Activated naive CD4-positive, alpha-beta T cell treated with anti-CD3 and anti-CD28 coated beads, Interleukin-2, amount 50 U/mL, for 72 hours (primary cell): Measurements from ENCODE around the gene RNF167. TPM values are rescaled to one million over a fixed set of nuclear protein-coding genes. Genes with fewer than 3 reads are reported as not detected.

ENCODE experiments used
- ATAC-seq, 2 donors: fragments of 150-1000 bp; cut with Tn5 transposase; 2 replicates each; pipeline ENCODE4 v1.10.0; 2021; ENCODE audit warnings: mild to moderate bottlenecking in 2 of 2, moderate library complexity in 2 of 2
- DNase-seq, 2 donors: peaks; one replicate each; pipeline ENCODE4 v3.0.0; 2021 to 2022; ENCODE audit warnings: low spot score in 2 of 2
- H3K27ac Mint-ChIP-seq, 2 donors: one replicate each; pipeline ENCODE4 v1.8.0; 2022; ENCODE audit warnings: mild to moderate bottlenecking in 2 of 2, mixed read lengths in 2 of 2
- H3K36me3 Mint-ChIP-seq, 2 donors: one replicate each; pipeline ENCODE4 v1.8.0; 2022; ENCODE audit warnings: mixed read lengths in 2 of 2
- H3K9me3 Mint-ChIP-seq, 2 donors: one replicate each; pipeline ENCODE4 v1.8.0; 2022; ENCODE audit warnings: mixed read lengths in 2 of 2
- total RNA-seq, 2 donors: library from RNA; stranded (reverse); gene quantifications; one replicate each; pipeline ENCODE4 v1.2.3, GENCODE V29; 2022

The RNF167 gene
- total RNA-seq, 2 donors from 2014 or later: 188 to 241 TPM

DNA sequence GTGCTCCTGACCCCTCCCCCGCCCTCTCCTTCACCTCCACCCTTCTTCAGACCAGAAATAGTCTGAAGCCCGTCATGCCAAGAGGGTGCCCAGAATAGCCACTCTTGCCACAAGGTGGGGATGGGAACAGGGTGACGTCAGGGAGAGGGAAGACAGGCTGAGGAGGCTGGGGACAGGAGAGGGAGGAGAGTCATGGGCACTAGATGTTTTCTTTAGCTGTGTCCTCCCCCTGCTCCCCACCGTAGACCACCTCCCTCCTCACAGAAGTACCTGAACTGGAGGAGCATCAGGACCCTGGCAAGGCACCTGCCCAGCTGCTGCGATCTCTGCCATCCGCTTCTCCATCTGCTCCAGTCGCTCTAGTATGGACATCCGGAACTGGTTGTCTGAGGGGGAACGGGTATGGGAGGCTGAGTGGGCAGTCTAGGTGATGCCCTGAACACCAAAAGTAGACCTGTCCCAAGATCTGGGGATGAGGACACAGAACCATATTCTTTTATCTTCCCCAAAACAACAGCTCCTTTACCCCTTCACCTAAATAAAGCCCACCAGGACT is 34.1 kb downstream of the RNF167 start:
- H3K27ac Mint-ChIP-seq: peak overlapping the region; percentile 56 to 73
- ATAC-seq: no peak
- H3K9me3 Mint-ChIP-seq: no peaks in the 10 kb centered on the region
- DNase-seq: no peak
- peaks cover 6 to 9% of the 10 kb centered on the region in 2 donors for H3K36me3 Mint-ChIP-seq

DNA sequence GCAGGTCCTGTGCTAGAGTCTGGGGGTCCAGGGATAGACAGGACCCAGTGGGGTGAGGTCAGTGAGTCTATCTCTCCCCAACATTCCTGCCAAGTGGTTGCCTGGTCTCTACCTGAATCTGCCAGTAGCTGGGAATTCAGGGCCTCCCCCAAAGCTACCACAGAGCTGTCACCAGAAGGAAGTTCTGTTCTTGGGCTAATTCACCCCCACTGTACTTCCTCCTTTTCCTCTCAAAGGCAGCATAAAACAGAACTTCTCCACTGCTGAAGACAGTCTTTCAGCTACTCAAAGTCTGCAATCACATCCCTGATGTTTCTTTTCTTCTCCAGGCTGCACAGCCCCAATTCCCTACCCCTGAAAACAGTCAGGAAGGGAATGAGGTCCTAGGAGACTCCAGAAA is 38.7 kb downstream of the RNF167 start:
- ATAC-seq: no peak
- DNase-seq: no peak
- Mint-ChIP-seq H3K36me3 (peaks cover 6 to 11% of the 10 kb centered on the region in 2 donors), H3K9me3 (no peaks in the 10 kb centered on the region), H3K27ac (no peak overlapping the region)

DNA sequence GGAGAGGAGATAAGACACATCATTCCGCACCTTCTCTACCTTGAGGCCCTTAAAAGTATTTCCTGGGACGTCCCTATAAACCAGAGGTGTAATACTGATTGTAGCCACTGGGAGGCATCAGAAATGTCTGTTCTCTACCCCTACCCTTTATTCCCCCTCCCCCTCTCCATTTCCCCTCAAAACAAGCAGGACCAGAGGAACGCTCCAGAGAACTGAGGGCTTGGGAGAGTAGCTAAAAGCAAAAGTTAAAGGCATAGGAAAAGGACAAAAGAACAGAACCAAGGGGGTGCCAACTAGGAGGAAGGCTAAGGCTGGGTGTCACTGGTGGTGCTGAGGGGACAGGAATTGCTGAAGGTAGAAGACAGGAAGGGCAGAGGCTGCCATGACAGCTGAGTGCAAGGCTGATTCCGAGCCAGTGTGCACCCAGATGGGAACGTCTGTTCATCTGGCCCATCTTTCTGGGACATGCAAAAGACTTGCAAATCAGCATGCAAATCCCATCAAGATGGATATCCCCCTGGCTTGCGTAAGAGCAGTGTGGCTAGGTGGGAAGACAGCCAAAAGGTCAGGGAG is 40.7 kb downstream of the RNF167 start:
- H3K9me3 Mint-ChIP-seq: no peaks in the 10 kb centered on the region
- H3K27ac Mint-ChIP-seq: peak overlapping the region; percentile 46 to 92
- H3K36me3 Mint-ChIP-seq: peaks cover 6 to 11% of the 10 kb centered on the region in 2 donors
- ATAC-seq (peak; percentile 88 to 90), DNase-seq (peak in 1 of 2 donors; percentile 74)

DNA sequence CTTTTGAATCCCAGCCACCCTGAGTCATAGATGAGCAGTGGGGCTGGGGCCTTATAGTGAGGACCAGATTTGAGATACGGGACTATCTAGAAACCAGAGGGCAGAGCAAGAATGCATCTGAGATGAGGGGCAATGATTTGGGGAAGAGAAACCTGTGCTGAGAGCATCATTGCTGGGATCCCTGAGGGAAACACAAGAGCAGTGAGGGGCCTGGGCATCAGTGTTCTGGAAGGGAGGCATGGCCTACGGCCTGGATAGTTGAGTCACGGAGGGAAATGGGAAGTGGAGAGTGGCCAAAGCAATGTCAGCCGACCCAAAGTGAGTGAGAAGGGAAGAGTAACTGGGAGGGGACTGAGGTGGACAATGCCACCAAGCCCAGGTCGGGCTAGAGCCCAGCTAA is 42.2 kb downstream of the RNF167 start:
- Mint-ChIP-seq H3K9me3 (no peaks in the 10 kb centered on the region), H3K27ac (no peak overlapping the region), H3K36me3 (peaks cover 6 to 11% of the 10 kb centered on the region in 2 donors)
- ATAC-seq (no peak), DNase-seq (no peak)

DNA sequence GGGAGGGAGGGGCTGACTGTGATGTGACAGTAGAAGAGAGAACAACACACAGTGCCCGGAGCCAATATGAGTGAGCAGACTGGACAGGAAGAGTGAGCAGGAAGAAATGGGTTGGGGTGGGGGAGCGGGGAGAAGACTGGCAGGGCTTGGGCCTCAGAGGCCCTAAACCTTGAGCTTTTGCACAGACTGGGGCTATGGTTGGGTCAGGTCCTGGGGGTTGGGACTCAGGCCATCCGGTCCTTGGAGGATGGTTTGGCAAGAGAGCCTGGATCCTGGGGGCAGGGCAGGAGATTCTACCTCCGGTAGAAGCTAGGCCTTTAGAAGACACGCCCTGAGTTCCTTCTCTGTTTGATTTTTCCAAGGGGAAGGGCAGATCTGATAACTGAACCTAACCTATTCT is 46.3 kb downstream of the RNF167 start:
- ATAC-seq: no peak
- peak overlapping the region; percentile 89 to 91 for H3K27ac Mint-ChIP-seq
- peaks cover 5 to 12% of the 10 kb centered on the region in 2 donors for H3K36me3 Mint-ChIP-seq
- DNase-seq: no peak
- no peaks in the 10 kb centered on the region for H3K9me3 Mint-ChIP-seq

DNA sequence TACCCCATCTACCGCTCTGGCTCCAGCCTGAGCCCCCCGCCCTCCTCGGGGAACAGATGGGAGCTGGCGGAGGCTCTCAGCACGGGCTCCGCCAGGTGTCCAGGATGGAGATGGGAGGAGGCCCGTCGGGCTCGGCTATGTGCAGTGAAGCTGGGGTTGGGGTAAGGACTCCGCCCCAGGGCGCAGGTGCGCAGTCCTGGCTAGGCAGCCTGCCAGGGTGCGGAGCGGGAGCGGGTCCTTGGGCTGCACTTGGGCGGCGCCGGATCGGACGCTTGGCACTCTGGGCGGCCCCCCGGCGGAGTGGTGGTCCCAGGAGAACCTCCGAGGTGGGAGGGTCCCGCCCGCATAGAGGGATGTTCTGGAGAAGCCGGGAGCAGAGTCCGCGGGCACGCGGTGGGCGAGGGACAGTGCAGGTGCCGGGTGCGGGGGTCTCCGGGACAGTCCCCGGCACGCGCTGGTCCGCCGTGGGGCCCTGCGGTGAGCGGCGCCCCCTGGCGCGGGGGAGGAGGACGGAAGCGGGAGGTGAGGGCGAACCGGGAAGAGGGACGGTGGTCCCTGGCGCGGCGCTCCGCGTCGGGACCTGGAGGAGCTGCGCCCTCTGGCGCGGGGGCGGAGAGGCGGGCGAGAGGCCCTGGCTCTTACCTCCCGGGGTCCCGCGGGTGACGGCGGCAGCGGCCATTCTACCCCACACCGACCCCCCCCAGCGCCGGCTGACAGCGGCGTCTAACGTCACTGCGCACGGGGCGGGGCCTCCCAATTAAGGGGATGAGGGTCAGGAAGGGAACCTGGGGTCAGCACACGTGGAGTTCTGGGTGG is 47.1 kb downstream of the RNF167 start, which contains the start of gene CAMTA2:
CAMTA2 (minus strand) TSS at position 725 of the 816 bp plus-strand sequence. CDS start 1,453 bp downstream, outside the sequence.
- peak within 1 kb of the TSS; percentile 91 to 97 for H3K27ac Mint-ChIP-seq
- H3K36me3 Mint-ChIP-seq: peaks cover 5 to 12% of the 10 kb centered on the region in 2 donors
- peak; percentile 92 to 95 for ATAC-seq
- H3K9me3 Mint-ChIP-seq: no peaks in the 10 kb centered on the region
- DNase-seq: peak; percentile 85 to 88

DNA sequence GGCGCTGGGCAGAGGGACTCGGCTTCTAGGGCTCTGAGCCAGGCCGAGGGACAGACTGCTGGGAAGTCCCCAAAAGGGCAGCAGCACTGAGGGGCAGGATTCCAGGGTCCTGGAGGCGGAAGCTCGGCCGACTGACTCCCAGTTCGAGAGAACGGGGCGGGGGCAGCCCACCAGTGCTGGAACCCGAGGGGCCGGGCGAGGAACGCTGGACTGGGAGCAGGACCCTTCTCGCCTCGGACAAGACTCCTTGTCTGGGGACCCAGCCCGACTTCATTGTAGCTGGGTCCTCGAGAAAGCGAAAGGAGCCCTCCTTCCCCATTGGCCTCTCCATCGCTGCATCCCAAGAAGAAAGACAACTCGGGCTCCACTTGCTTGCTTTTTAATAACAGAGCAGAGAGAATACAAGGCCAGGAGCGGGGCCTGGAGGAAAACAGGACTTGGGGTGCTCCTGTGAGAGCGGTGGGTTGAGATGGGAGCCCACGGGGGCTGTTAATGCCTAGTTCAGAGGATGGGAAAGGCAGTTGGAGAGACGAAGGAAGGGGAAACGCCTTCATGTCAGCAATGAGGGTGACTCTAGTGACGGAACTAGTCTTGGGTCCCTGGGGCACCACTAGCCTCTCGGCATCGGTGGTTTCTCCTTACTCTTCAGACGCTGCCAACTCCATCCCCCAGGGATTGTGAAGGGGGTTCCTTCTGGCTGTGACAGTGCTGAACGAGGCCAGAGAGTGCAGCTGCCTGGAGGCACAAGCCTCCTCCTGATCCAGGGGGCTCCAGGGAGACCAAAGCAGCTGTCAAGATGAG is 47.9 kb downstream of the RNF167 start:
- peak overlapping the region; percentile 91 to 97 for H3K27ac Mint-ChIP-seq
- no peak for DNase-seq
- peak in 1 of 2 donors; percentile 19 for ATAC-seq
- H3K9me3 Mint-ChIP-seq: no peaks in the 10 kb centered on the region
- peaks cover 5 to 12% of the 10 kb centered on the region in 2 donors for H3K36me3 Mint-ChIP-seq

DNA sequence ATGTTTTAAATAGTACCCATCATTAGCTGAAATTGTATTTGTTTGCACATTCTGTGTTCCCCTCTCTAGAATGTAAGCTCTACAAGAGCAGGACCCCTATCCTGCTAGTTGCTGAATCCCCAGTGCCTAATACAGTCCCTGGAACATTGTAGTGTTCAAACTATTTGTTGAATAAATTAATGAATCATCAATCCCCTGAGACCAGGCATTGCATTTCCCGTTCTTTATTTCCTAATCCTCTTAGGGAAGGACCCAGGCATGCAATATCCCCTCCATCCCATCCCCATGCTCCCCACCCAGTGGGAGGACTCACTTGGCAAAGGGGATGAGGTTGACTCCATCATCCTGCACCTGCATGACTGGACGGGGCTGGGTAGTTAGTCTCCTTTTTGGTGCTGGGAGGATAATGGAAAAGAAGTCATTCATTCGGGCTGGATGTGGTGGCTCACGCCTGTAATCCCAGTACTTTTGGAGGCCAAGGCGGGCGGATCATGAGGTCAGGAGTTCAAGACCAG is 54.1 kb downstream of the RNF167 start:
- ATAC-seq: no peak
- no peak overlapping the region for H3K27ac Mint-ChIP-seq

More for the DNA sequence above, 54.1 kb downstream of the RNF167 start:
- Mint-ChIP-seq H3K9me3 (no peaks in the 10 kb centered on the region), H3K36me3 (peaks cover 0 to 5% of the 10 kb centered on the region in 2 donors)
- no peak for DNase-seq

Other genes starting within 250 kb of the RNF167 start
- gene PELP1, start 236.1 kb upstream of the RNF167 start, total RNA-seq: 100 to 1,000 TPM in 1 of 2 donors, 10 to 100 TPM in 1; 99.1 to 126 TPM
- gene ARRB2, start 229.6 kb upstream of the RNF167 start, total RNA-seq: 100 to 1,000 TPM; 209 to 271 TPM
- 10 to 100 TPM; 22.8 to 24.5 TPM for gene MED11, start 208.8 kb upstream of the RNF167 start, total RNA-seq
- gene ZMYND15, start 200.4 kb upstream of the RNF167 start, total RNA-seq: under 1 TPM; 0.29 to 0.36 TPM
- gene CXCL16, start 200.3 kb upstream of the RNF167 start, total RNA-seq: 1 to 10 TPM; 4.9 to 6.1 TPM
- not detected for gene TM4SF5, start 168.4 kb upstream of the RNF167 start, total RNA-seq
- under 1 TPM in 1 of 2 donors, not detected in 1; 0.50 TPM for gene VMO1, start 153.9 kb upstream of the RNF167 start, total RNA-seq
- not detected for gene GLTPD2, start 151.3 kb upstream of the RNF167 start, total RNA-seq
- gene PSMB6, start 144.1 kb upstream of the RNF167 start, total RNA-seq: 100 to 1,000 TPM; 133 to 135 TPM
- gene PLD2, start 133.1 kb upstream of the RNF167 start, total RNA-seq: 10 to 100 TPM; 23.6 to 31.4 TPM
- 10 to 100 TPM; 83.0 to 84.9 TPM for gene MINK1, start 106.9 kb upstream of the RNF167 start, total RNA-seq
- gene C17orf107, start 40.7 kb upstream of the RNF167 start, total RNA-seq: 1 to 10 TPM in 1 of 2 donors, under 1 TPM in 1; 0.59 to 2.9 TPM
- under 1 TPM in 1 of 2 donors, not detected in 1; 0.27 TPM for gene CHRNE, start 37.2 kb upstream of the RNF167 start, total RNA-seq
- not detected for gene GP1BA, start 8.0 kb upstream of the RNF167 start, total RNA-seq
- 10 to 100 TPM; 69.4 to 89.1 TPM for gene SLC25A11, start 222 bp upstream of the RNF167 start, total RNA-seq
- gene PFN1, start 8.3 kb downstream of the RNF167 start, total RNA-seq: 1,000 to 10,000 TPM; 1,929 to 1,966 TPM
- gene ENO3, start 10.9 kb downstream of the RNF167 start, total RNA-seq: 10 to 100 TPM; 32.1 to 47.9 TPM
- 10 to 100 TPM; 70.3 to 94.6 TPM for gene SPAG7, start 27.5 kb downstream of the RNF167 start, total RNA-seq
- 10 to 100 TPM; 66.2 to 82.3 TPM for gene CAMTA2, start 47.4 kb downstream of the RNF167 start, total RNA-seq
- gene INCA1, start 57.3 kb downstream of the RNF167 start, total RNA-seq: 1 to 10 TPM in 1 of 2 donors, under 1 TPM in 1; 0.53 to 2.6 TPM
- gene KIF1C, start 57.7 kb downstream of the RNF167 start, total RNA-seq: 10 to 100 TPM; 37.9 to 42.4 TPM
- gene SLC52A1, start 95.2 kb downstream of the RNF167 start, total RNA-seq: under 1 TPM; 0.20 to 0.23 TPM
- 1 to 10 TPM in 1 of 2 donors, under 1 TPM in 1; 0.73 to 1.7 TPM for gene ZFP3, start 138.2 kb downstream of the RNF167 start, total RNA-seq
- 10 to 100 TPM; 15.5 to 19.2 TPM for gene ZNF232, start 171.6 kb downstream of the RNF167 start, total RNA-seq
- under 1 TPM in 1 of 2 donors, not detected in 1; 0.18 TPM for gene USP6, start 175.8 kb downstream of the RNF167 start, total RNA-seq